Activated CD4-positive, alpha-beta T cell treated with anti-CD3 and anti-CD28 coated beads, Interleukin-2, amount 10 ng/mL, durations not matched to agents 7 days and 5 days (primary cell): ENCODE data around the gene ADGRL3. TPM values are rescaled to one million over a fixed set of nuclear protein-coding genes. Genes with fewer than 3 reads are reported as not detected.
"Not testable (repeated sequence)": the region's sequence is repeated elsewhere in the genome, so short reads cannot be mapped to it uniquely, and the experiment has no call there.

Source experiments
- CTCF ChIA-PET: fragments of 350-600 bp; sonication (Branson Sonifier 250); formaldehyde crosslinking; loops from one replicate; lab custom pipeline; 2021; ENCODE audit warnings: antibody characterized with exemption; lab: Charles Lee
- POLR2A ChIA-PET: fragments of 350-600 bp; sonication (Branson Sonifier 250); formaldehyde crosslinking; loops from one replicate; lab custom pipeline; 2021; ENCODE audit warnings: antibody characterized with exemption; lab: Charles Lee
- DNase-seq: peaks from one replicate; pipeline ENCODE4 v3.0.0-alpha.2; 2020
- H3K27ac Mint-ChIP-seq: one replicate; pipeline ENCODE4 v1.8.0; 2021; ENCODE audit warnings: mild to moderate bottlenecking, moderate library complexity, mixed read lengths
- H3K27me3 Mint-ChIP-seq: one replicate; pipeline ENCODE4 v1.8.0; 2021; ENCODE audit warnings: mixed read lengths
- H3K36me3 Mint-ChIP-seq: one replicate; pipeline ENCODE4 v1.8.0; 2021; ENCODE audit warnings: low read depth, mixed read lengths
- H3K4me1 Mint-ChIP-seq: one replicate; pipeline ENCODE4 v1.8.0; 2021; ENCODE audit warnings: mixed read lengths
- H3K4me3 Mint-ChIP-seq: one replicate; pipeline ENCODE4 v1.8.0; 2021; ENCODE audit warnings: mild to moderate bottlenecking, moderate library complexity, mixed read lengths
- H3K9me3 Mint-ChIP-seq: one replicate; pipeline ENCODE4 v1.8.0; 2021; ENCODE audit warnings: mixed read lengths
- total RNA-seq, 2 experiments: library from RNA; stranded (reverse); gene quantifications; one replicate each; pipeline ENCODE4 v1.2.3, GENCODE V29; 2021

ADGRL3 gene
- total RNA-seq, 2 experiments from 2014 or later = not detected

GRCh38 chr4:61596606-61597340, 396.6 kb downstream of the ADGRL3 start:
- H3K27me3 Mint-ChIP-seq = no peaks in the 10 kb centered on the region
- POLR2A ChIA-PET = no interaction called here
- CTCF ChIA-PET = no interaction called here
- H3K36me3 Mint-ChIP-seq = no peaks in the 10 kb centered on the region
- H3K9me3 Mint-ChIP-seq = no peaks in the 10 kb centered on the region
- DNase-seq = no peak
- H3K4me3 Mint-ChIP-seq = no peak overlapping the region
- no peak overlapping the region for H3K27ac Mint-ChIP-seq
- H3K4me1 Mint-ChIP-seq = no peaks in the 10 kb centered on the region

GRCh38 chr4:61603086-61603485, 403.0 kb downstream of the ADGRL3 start:
- Mint-ChIP-seq H3K27ac (no peak overlapping the region), H3K27me3 (no peaks in the 10 kb centered on the region), H3K4me1 (no peaks in the 10 kb centered on the region), H3K4me3 (no peak overlapping the region), H3K9me3 (peaks cover 4% of the 10 kb centered on the region), H3K36me3 (no peaks in the 10 kb centered on the region)
- POLR2A ChIA-PET = no interaction called here
- no peak for DNase-seq
- CTCF ChIA-PET = no interaction called here

GRCh38 chr4:61604054-61604453, 403.9 kb downstream of the ADGRL3 start:
- Mint-ChIP-seq H3K4me1 (no peaks in the 10 kb centered on the region), H3K36me3 (no peaks in the 10 kb centered on the region), H3K27ac (no peak overlapping the region), H3K27me3 (no peaks in the 10 kb centered on the region), H3K9me3 (peaks cover 4% of the 10 kb centered on the region), H3K4me3 (no peak overlapping the region)
- POLR2A ChIA-PET = no interaction called here
- no peak for DNase-seq
- CTCF ChIA-PET = no interaction called here

GRCh38 chr4:61605984-61606383, 405.9 kb downstream of the ADGRL3 start:
- POLR2A ChIA-PET = no interaction called here
- H3K27me3 Mint-ChIP-seq = no peaks in the 10 kb centered on the region
- no peak overlapping the region for H3K4me3 Mint-ChIP-seq
- peaks cover 4% of the 10 kb centered on the region for H3K9me3 Mint-ChIP-seq
- CTCF ChIA-PET = no interaction called here
- H3K4me1 Mint-ChIP-seq = no peaks in the 10 kb centered on the region
- H3K36me3 Mint-ChIP-seq = no peaks in the 10 kb centered on the region
- H3K27ac Mint-ChIP-seq = no peak overlapping the region
- no peak for DNase-seq

- no peaks in the 10 kb centered on the region for H3K27me3 Mint-ChIP-seq
- H3K36me3 Mint-ChIP-seq = no peaks in the 10 kb centered on the region
- ChIA-PET CTCF (no interaction called here), POLR2A (no interaction called here)
- H3K27ac Mint-ChIP-seq = no peak overlapping the region
- no peak for DNase-seq
- peaks cover 3% of the 10 kb centered on the region for H3K9me3 Mint-ChIP-seq
- no peak overlapping the region for H3K4me3 Mint-ChIP-seq
- H3K4me1 Mint-ChIP-seq = no peaks in the 10 kb centered on the region
Observed at GRCh38 chr4:61614231-61614630, 414.1 kb downstream of the ADGRL3 start.

GRCh38 chr4:61619528-61619927, 419.4 kb downstream of the ADGRL3 start:
- Mint-ChIP-seq H3K4me1 (no peaks in the 10 kb centered on the region), H3K27ac (no peak overlapping the region), H3K9me3 (no peaks in the 10 kb centered on the region), H3K4me3 (no peak overlapping the region), H3K27me3 (no peaks in the 10 kb centered on the region), H3K36me3 (no peaks in the 10 kb centered on the region)
- DNase-seq = no peak
- POLR2A ChIA-PET = no interaction called here
- CTCF ChIA-PET = no interaction called here

GRCh38 chr4:61628282-61628681, 428.2 kb downstream of the ADGRL3 start:
- Mint-ChIP-seq H3K4me1 (no peaks in the 10 kb centered on the region), H3K4me3 (no peak overlapping the region), H3K9me3 (peaks cover 8% of the 10 kb centered on the region), H3K36me3 (no peaks in the 10 kb centered on the region), H3K27ac (no peak overlapping the region), H3K27me3 (no peaks in the 10 kb centered on the region)
- ChIA-PET POLR2A (no interaction called here), CTCF (no interaction called here)
- no peak for DNase-seq

- no peak overlapping the region for H3K27ac Mint-ChIP-seq
- H3K4me3 Mint-ChIP-seq = no peak overlapping the region
- no peaks in the 10 kb centered on the region for H3K36me3 Mint-ChIP-seq
- ChIA-PET CTCF (no interaction called here), POLR2A (no interaction called here)
- H3K9me3 Mint-ChIP-seq = peaks cover 8% of the 10 kb centered on the region
- no peaks in the 10 kb centered on the region for H3K4me1 Mint-ChIP-seq
- H3K27me3 Mint-ChIP-seq = no peaks in the 10 kb centered on the region
- no peak for DNase-seq
Observed at GRCh38 chr4:61628727-61629126, 428.6 kb downstream of the ADGRL3 start.

GRCh38 chr4:61630548-61630947, 430.4 kb downstream of the ADGRL3 start:
- Mint-ChIP-seq H3K9me3 (peaks cover 11% of the 10 kb centered on the region), H3K4me3 (no peak overlapping the region), H3K4me1 (no peaks in the 10 kb centered on the region), H3K27me3 (no peaks in the 10 kb centered on the region), H3K36me3 (no peaks in the 10 kb centered on the region), H3K27ac (no peak overlapping the region)
- DNase-seq = no peak
- ChIA-PET POLR2A (no interaction called here), CTCF (no interaction called here)

- Mint-ChIP-seq H3K27me3 (no peaks in the 10 kb centered on the region), H3K27ac (no peak overlapping the region), H3K36me3 (no peaks in the 10 kb centered on the region), H3K4me1 (no peaks in the 10 kb centered on the region), H3K4me3 (no peak overlapping the region), H3K9me3 (peaks cover 3% of the 10 kb centered on the region)
- CTCF ChIA-PET = no interaction called here
- POLR2A ChIA-PET = no interaction called here
- DNase-seq = no peak
Observed at GRCh38 chr4:61638591-61638990, 438.5 kb downstream of the ADGRL3 start.

- POLR2A ChIA-PET, H3K36me3 Mint-ChIP-seq, DNase-seq, H3K4me1 Mint-ChIP-seq, H3K27me3 Mint-ChIP-seq, H3K27ac Mint-ChIP-seq, CTCF ChIA-PET, H3K9me3 Mint-ChIP-seq, H3K4me3 Mint-ChIP-seq: not testable (repeated sequence)
Observed at GRCh38 chr4:61646746-61647350, 446.7 kb downstream of the ADGRL3 start.

- H3K9me3 Mint-ChIP-seq = no peaks in the 10 kb centered on the region
- H3K36me3 Mint-ChIP-seq = no peaks in the 10 kb centered on the region
- DNase-seq = no peak
- POLR2A ChIA-PET = no interaction called here
- no peaks in the 10 kb centered on the region for H3K4me1 Mint-ChIP-seq
- CTCF ChIA-PET = no interaction called here
- H3K27ac Mint-ChIP-seq = no peak overlapping the region
- no peaks in the 10 kb centered on the region for H3K27me3 Mint-ChIP-seq
- no peak overlapping the region for H3K4me3 Mint-ChIP-seq
Observed at GRCh38 chr4:61648264-61648663, 448.1 kb downstream of the ADGRL3 start.

GRCh38 chr4:61657016-61657415, 456.9 kb downstream of the ADGRL3 start:
- H3K9me3 Mint-ChIP-seq = no peaks in the 10 kb centered on the region
- H3K36me3 Mint-ChIP-seq = no peaks in the 10 kb centered on the region
- DNase-seq = no peak
- H3K27ac Mint-ChIP-seq = no peak overlapping the region
- ChIA-PET CTCF (no interaction called here), POLR2A (no interaction called here)
- no peak overlapping the region for H3K4me3 Mint-ChIP-seq
- H3K4me1 Mint-ChIP-seq = no peaks in the 10 kb centered on the region
- no peaks in the 10 kb centered on the region for H3K27me3 Mint-ChIP-seq

GRCh38 chr4:61661960-61662359, 461.8 kb downstream of the ADGRL3 start:
- H3K36me3 Mint-ChIP-seq = no peaks in the 10 kb centered on the region
- ChIA-PET CTCF (no interaction called here), POLR2A (no interaction called here)
- H3K4me3 Mint-ChIP-seq = no peak overlapping the region
- H3K4me1 Mint-ChIP-seq = no peaks in the 10 kb centered on the region
- peaks cover 4% of the 10 kb centered on the region for H3K9me3 Mint-ChIP-seq
- H3K27me3 Mint-ChIP-seq = no peaks in the 10 kb centered on the region
- H3K27ac Mint-ChIP-seq = no peak overlapping the region
- no peak for DNase-seq
